Smooth muscle cell (in vitro differentiated cells): ENCODE results near the gene ZNF792. TPM values are rescaled to one million over a fixed set of nuclear protein-coding genes. Genes with fewer than 3 reads are reported as not detected.
A peak's percentile ranks its signal among the peaks of the same experiment; 100 is the strongest.
"Not testable (repeated sequence)": the region's sequence is repeated elsewhere in the genome, so short reads cannot be mapped to it uniquely, and the experiment has no call there.

ENCODE experiments used
- DNase-seq: peaks from one replicate; lab custom pipeline; 2025; ENCODE audit not compliant: unreplicated experiment; lab: John Stamatoyannopoulos, UW
- H2AFZ ChIP-seq: fragments of 200-600 bp; sonication (generic); 2 replicates; pipeline ENCODE4 v1.6.0; 2016; ENCODE audit warnings: antibody characterized with exemption, low read depth, mild to moderate bottlenecking
- H3F3A ChIP-seq: fragments of 200-600 bp; sonication (generic); 2 replicates; pipeline ENCODE4 v1.6.0; 2017; ENCODE audit warnings: antibody characterized with exemption, low read depth
- H3K27ac ChIP-seq: fragments of 200-600 bp; sonication (generic); 2 replicates; pipeline ENCODE4 v1.5.1; 2016; ENCODE audit warnings: low read depth, mild to moderate bottlenecking
- H3K27me3 ChIP-seq: fragments of 200-600 bp; sonication (generic); 2 replicates; pipeline ENCODE4 v1.6.1; 2016; ENCODE audit warnings: low read depth, mild to moderate bottlenecking
- H3K36me3 ChIP-seq: fragments of 200-600 bp; sonication (generic); 2 replicates; pipeline ENCODE4 v1.5.1; 2016; ENCODE audit warnings: low read depth
- H3K4me1 ChIP-seq: fragments of 200-600 bp; sonication (generic); 2 replicates; pipeline ENCODE4 v1.5.1; 2016; ENCODE audit warnings: low read depth
- H3K4me2 ChIP-seq: fragments of 200-600 bp; sonication (generic); 2 replicates; pipeline ENCODE4 v1.6.0; 2016; ENCODE audit warnings: mild to moderate bottlenecking
- H3K4me3 ChIP-seq: fragments of 200-600 bp; sonication (generic); 2 replicates; pipeline ENCODE4 v1.5.1; 2016; ENCODE audit warnings: mild to moderate bottlenecking
- H3K79me2 ChIP-seq: fragments of 200-600 bp; sonication (generic); 2 replicates; pipeline ENCODE4 v1.6.0; 2016; ENCODE audit warnings: low read depth, mild to moderate bottlenecking
- H3K9ac ChIP-seq: fragments of 200-600 bp; sonication (generic); 2 replicates; pipeline ENCODE4 v1.6.0; 2016; ENCODE audit warnings: low read depth
- H3K9me3 ChIP-seq: fragments of 200-600 bp; sonication (generic); replicated peaks from 2 replicates; pipeline ENCODE4 v1.5.1; 2016; ENCODE audit warnings: low read depth
- H4K20me1 ChIP-seq: fragments of 200-600 bp; sonication (generic); 2 replicates; pipeline ENCODE4 v1.6.0; 2016; ENCODE audit warnings: low read depth
- WGBS: methylation state at CpG from one replicate; pipeline ENCODE4 v1.1.7; 2016; ENCODE audit warnings: low lambda C conversion rate; 5-methylcytosine and 5-hydroxymethylcytosine counted together
- polyA plus RNA-seq: library from polyadenylated mRNA; unstranded; fragments of >200 nt; fragmentation: Nextera tagmentation; extraction: Ambion mirVana; gene quantifications from 2 replicates; pipeline ENCODE4 v1.2.1, GENCODE V29; 2016
- total RNA-seq: library from RNA; depleted of rRNA; stranded (reverse); fragments of >200 nt; gene quantifications from 2 replicates; pipeline ENCODE4 v1.2.3, GENCODE V29; 2014
- TF ChIP-seq, protein P1 (sequence below): fragments of 200-600 bp; sonication (generic); IDR thresholded peaks from 2 replicates; pipeline ENCODE4 v1.5.1; 2017; ENCODE audit warnings: borderline replicate concordance, mild to moderate bottlenecking, antibody characterized with exemption; ENCODE audit not compliant: insufficient read depth, poor library complexity, severe bottlenecking

The ZNF792 gene
- total and polyA plus RNA-seq, 2 experiments from 2014 or later: 2.8 to 7.1 TPM

DNA sequence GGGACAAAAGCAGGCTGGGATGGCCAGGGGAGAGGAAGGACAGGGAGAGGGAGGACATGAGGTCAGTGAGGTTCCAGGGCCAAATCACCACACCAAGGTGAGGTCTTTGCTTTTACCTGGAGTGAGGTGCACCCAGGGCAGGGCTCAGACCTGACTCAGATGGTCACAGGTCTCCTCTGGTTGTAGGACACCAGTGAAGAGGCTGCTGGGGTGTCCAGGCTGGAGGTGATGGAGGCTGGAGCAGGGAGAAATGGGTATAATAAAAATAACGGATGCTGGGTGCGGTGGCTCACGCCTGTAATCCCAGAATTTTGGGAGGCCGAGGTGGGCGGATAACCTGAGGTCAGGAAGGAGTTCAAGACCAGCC, 43.0 kb upstream of the ZNF792 start:
- H3K36me3 ChIP-seq: no peaks in the 10 kb centered on the region
- no peak overlapping the region for H3K4me3 ChIP-seq
- DNase-seq: no peak
- WGBS: 99% methylated on average over 5 of the region's 5 CpGs
- TF ChIP-seq, protein P1, sequence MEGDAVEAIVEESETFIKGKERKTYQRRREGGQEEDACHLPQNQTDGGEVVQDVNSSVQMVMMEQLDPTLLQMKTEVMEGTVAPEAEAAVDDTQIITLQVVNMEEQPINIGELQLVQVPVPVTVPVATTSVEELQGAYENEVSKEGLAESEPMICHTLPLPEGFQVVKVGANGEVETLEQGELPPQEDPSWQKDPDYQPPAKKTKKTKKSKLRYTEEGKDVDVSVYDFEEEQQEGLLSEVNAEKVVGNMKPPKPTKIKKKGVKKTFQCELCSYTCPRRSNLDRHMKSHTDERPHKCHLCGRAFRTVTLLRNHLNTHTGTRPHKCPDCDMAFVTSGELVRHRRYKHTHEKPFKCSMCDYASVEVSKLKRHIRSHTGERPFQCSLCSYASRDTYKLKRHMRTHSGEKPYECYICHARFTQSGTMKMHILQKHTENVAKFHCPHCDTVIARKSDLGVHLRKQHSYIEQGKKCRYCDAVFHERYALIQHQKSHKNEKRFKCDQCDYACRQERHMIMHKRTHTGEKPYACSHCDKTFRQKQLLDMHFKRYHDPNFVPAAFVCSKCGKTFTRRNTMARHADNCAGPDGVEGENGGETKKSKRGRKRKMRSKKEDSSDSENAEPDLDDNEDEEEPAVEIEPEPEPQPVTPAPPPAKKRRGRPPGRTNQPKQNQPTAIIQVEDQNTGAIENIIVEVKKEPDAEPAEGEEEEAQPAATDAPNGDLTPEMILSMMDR: no peak
- H3K27ac ChIP-seq: no peak overlapping the region
- H3K4me1 ChIP-seq: peaks cover 2% of the 10 kb centered on the region
- peaks cover 50% of the 10 kb centered on the region for H3K79me2 ChIP-seq
- no peak overlapping the region for H2AFZ ChIP-seq
- H3F3A ChIP-seq: no peaks in the 10 kb centered on the region
- no peak overlapping the region for H3K4me2 ChIP-seq
- H3K9me3 ChIP-seq: no peaks in the 10 kb centered on the region
- no peaks in the 10 kb centered on the region for H3K27me3 ChIP-seq
- H3K9ac ChIP-seq: no peak overlapping the region
- H4K20me1 ChIP-seq: peaks cover 78% of the 10 kb centered on the region

DNA sequence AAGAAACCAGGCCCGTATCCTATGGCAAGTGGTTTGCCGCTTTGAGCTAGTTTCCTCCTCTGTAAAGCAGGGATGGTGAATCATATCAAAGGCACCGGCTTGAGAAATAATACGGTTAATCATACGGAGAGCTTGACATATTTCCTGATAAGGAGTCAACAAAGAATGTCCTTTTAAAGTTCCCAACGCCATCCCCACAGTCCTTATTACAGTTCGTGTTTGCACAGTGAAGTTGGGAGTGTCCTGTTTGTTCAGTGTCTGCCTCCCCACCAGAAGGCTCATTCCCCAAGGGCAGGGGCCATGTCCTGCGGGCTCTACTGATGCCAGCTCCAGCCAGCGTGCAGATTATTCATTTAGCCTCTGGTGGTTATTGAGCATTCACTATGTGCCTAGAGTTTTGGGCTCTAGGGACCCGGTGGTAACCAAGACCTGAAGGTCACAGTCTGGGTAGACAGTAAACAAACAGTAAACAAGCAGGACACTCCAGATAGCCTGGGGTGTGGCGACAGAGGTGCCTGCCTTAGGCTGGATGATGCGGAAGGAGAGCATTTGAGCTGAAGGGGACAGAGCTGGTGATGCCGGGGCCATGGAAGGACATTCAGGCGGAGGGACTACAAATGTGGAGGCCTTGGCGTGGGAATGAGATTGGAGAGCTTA, 42.4 kb upstream of the ZNF792 start:
- H3K9ac ChIP-seq: no peak overlapping the region
- H3K79me2 ChIP-seq: peaks cover 55% of the 10 kb centered on the region
- DNase-seq: no peak

DNA sequence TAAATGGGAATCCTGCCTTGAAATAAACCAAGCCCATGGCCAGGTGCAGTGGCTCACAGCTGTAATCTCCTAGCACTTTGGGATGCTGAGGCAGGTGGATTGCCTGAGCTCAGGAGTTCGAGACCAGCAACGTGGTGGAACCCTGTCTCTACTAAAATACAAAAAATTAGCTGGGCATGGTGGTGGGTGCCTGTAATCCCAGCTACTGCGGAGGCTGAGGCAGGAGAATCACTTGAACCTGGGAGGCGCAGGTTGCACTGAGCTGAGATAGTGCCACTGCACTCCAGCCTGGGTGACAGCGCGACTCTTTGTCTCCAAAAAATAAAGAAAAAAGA, 41.9 kb upstream of the ZNF792 start:
- WGBS: 97% methylated on average over 6 of the region's 6 CpGs
- Histone ChIP-seq H4K20me1 (peaks cover 88% of the 10 kb centered on the region), H3K27ac (peak overlapping the region; percentile 1), H3K79me2 (peaks cover 60% of the 10 kb centered on the region), H3K4me1 (peaks cover 12% of the 10 kb centered on the region)
- not testable (repeated sequence) for H3K4me2 ChIP-seq, H3K9ac ChIP-seq, H3K4me3 ChIP-seq, H2AFZ ChIP-seq, H3K36me3 ChIP-seq, DNase-seq, H3K27me3 ChIP-seq, H3F3A ChIP-seq, H3K9me3 ChIP-seq

More for the DNA sequence above, 42.4 kb upstream of the ZNF792 start:
- Histone ChIP-seq H3K4me3 (no peak overlapping the region), H4K20me1 (peaks cover 84% of the 10 kb centered on the region), H3K9me3 (no peaks in the 10 kb centered on the region), H2AFZ (no peak overlapping the region), H3K4me2 (no peak overlapping the region), H3K27ac (peak overlapping the region; percentile 1), H3K36me3 (no peaks in the 10 kb centered on the region), H3K4me1 (peaks cover 7% of the 10 kb centered on the region), H3K27me3 (no peaks in the 10 kb centered on the region), H3F3A (no peaks in the 10 kb centered on the region)
- TF ChIP-seq, protein P1: no peak
- 76% methylated on average over 15 of the region's 15 CpGs for WGBS

DNA sequence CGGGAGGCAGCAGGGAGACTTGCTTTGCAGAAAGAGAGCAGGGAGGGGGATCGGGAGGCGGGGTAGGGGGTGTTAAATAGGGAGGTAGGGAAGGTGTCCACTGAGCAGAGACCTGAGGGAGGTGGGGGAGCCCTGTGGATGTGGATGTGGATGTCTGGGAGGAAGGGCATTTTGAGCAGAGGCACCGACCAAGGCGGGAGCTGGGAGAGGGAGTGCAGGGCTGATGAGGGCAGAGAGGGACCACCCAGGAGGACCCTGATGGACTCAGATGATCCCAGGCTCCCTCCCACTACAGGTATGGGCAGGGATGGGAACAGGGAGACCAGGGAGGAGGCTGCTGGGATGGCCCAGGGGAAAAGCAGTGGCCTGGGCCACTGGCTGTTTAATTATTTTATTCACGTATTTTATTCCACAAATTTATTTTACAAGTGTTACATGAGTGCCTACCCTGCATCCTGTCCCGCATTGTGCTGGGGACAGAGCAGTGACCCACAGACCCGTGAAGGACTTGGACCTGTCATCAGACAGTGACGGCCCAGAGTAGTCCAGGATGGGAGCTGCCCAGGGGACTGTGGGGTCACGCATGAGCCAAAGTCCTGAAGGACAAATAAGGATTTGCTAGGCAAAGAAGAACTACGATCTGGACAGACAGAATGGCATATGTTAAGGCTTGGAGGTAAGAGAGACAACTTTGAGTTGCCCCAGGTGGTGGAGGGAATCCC, 41.4 kb upstream of the ZNF792 start:
- Histone ChIP-seq H3K79me2 (peaks cover 65% of the 10 kb centered on the region), H3K36me3 (no peaks in the 10 kb centered on the region), H2AFZ (no peak overlapping the region), H4K20me1 (peaks cover 91% of the 10 kb centered on the region), H3K9me3 (no peaks in the 10 kb centered on the region), H3K9ac (no peak overlapping the region), H3K4me3 (no peak overlapping the region), H3K27me3 (no peaks in the 10 kb centered on the region), H3K4me2 (no peak overlapping the region), H3F3A (no peaks in the 10 kb centered on the region), H3K27ac (no peak overlapping the region), H3K4me1 (peaks cover 13% of the 10 kb centered on the region)
- no peak for DNase-seq
- TF ChIP-seq, protein P1: no peak
- WGBS: 96% methylated on average over 9 of the region's 11 CpGs
